Stimulated activated naive CD4-positive, alpha-beta T cell treated with Interleukin-2 at 50 U/mL for 16 hours (primary cell): Measurements from ENCODE around the gene TJP2.
"Not testable (repeated sequence)": the region's sequence is repeated elsewhere in the genome, so short reads cannot be mapped to it uniquely, and the experiment has no call there.

Source experiments
- DNase-seq: peaks from one replicate; lab custom pipeline; 2025; lab: John Stamatoyannopoulos, UW

Gene TJP2

GRCh38 chr9:69292078-69292477 lies 118.0 kb downstream of the TJP2 start:
- DNase-seq = no peak

- DNase-seq = no peak
These were observed 119.1 kb downstream of the TJP2 start for GRCh38 chr9:69293156-69293555.

GRCh38 chr9:69295872-69296552 lies 121.9 kb downstream of the TJP2 start:
- no peak for DNase-seq

GRCh38 chr9:69297300-69297980 lies 123.4 kb downstream of the TJP2 start:
- no peak for DNase-seq

- no peak for DNase-seq
These were observed 125.2 kb downstream of the TJP2 start for GRCh38 chr9:69299315-69299714.

- no peak for DNase-seq
These were observed 125.7 kb downstream of the TJP2 start for GRCh38 chr9:69299826-69300225.

GRCh38 chr9:69303331-69303730 lies 129.3 kb downstream of the TJP2 start:
- no peak for DNase-seq

- DNase-seq = not testable (repeated sequence)
These were observed 132.9 kb downstream of the TJP2 start for GRCh38 chr9:69306895-69307445.

GRCh38 chr9:69307446-69308205 lies 133.5 kb downstream of the TJP2 start:
- no peak for DNase-seq

GRCh38 chr9:69308206-69308931 lies 134.3 kb downstream of the TJP2 start:
- no peak for DNase-seq

GRCh38 chr9:69313175-69313574 lies 139.1 kb downstream of the TJP2 start:
- DNase-seq = no peak

GRCh38 chr9:69314547-69314946 lies 140.5 kb downstream of the TJP2 start:
- no peak for DNase-seq

- DNase-seq = no peak
These were observed 143.0 kb downstream of the TJP2 start for GRCh38 chr9:69317081-69317480.

- no peak for DNase-seq
These were observed 143.8 kb downstream of the TJP2 start for GRCh38 chr9:69317894-69318293.

GRCh38 chr9:69319324-69320025 lies 145.4 kb downstream of the TJP2 start:
- no peak for DNase-seq

- no peak for DNase-seq
These were observed 148.2 kb downstream of the TJP2 start for GRCh38 chr9:69322256-69322655.

- no peak for DNase-seq
These were observed 149.8 kb downstream of the TJP2 start for GRCh38 chr9:69323861-69324260.
